Astrocyte (in vitro differentiated cells and primary cell): ENCODE measurements around the gene PCSK1.

Source experiments
- EZH2 ChIP-seq: IDR thresholded peaks from 2 replicates; pipeline ENCODE4 v1.6.1; 2012; ENCODE audit warnings: mild to moderate bottlenecking, low read length, inconsistent platforms; ENCODE audit not compliant: insufficient read depth
- TF ChIP-seq, protein P1 (sequence below): IDR thresholded peaks from 2 replicates; pipeline ENCODE4 v1.5.1; 2011; ENCODE audit warnings: low read depth, mild to moderate bottlenecking, inconsistent platforms, low read length, moderate library complexity; ENCODE audit not compliant: insufficient read depth

DNA sequence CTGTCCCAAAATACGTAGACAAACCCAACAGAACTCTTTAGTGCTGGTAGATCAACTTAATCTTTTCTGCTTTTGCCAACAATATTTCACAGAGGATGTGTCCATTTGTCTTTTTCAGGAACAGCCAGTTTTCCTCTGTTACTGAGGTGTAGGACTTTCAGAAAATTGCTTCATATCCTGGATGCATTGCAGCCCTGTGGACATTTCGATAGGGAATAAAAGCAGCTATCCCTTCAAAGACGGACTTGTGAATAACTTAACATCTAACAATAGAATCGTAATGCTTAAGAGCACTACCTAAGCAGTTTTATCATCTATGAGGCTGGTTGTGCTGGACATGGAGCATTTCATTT, 59.7 kb downstream of the PCSK1 start:
- TF ChIP-seq, protein P1, sequence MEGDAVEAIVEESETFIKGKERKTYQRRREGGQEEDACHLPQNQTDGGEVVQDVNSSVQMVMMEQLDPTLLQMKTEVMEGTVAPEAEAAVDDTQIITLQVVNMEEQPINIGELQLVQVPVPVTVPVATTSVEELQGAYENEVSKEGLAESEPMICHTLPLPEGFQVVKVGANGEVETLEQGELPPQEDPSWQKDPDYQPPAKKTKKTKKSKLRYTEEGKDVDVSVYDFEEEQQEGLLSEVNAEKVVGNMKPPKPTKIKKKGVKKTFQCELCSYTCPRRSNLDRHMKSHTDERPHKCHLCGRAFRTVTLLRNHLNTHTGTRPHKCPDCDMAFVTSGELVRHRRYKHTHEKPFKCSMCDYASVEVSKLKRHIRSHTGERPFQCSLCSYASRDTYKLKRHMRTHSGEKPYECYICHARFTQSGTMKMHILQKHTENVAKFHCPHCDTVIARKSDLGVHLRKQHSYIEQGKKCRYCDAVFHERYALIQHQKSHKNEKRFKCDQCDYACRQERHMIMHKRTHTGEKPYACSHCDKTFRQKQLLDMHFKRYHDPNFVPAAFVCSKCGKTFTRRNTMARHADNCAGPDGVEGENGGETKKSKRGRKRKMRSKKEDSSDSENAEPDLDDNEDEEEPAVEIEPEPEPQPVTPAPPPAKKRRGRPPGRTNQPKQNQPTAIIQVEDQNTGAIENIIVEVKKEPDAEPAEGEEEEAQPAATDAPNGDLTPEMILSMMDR: no peak
- no peak for TF ChIP-seq EZH2
